Omental fat pad (tissue), 4 donors: ENCODE measurements around the gene IGDCC3. TPM values are rescaled to one million over a fixed set of nuclear protein-coding genes. Genes with fewer than 3 reads are reported as not detected.

Source experiments
- ATAC-seq: fragments of 150-250 bp; one replicate; pipeline ENCODE4 v1.9.1; 2016; ENCODE audit warnings: mild to moderate bottlenecking, moderate library complexity; ENCODE audit not compliant: low FRiP score
- DNase-seq: peaks from one replicate; pipeline ENCODE4 v3.0.0-alpha.2; 2019; ENCODE audit warnings: low spot score
- CTCF ChIP-seq, 3 donors: fragments of 450-650 bp; IDR thresholded peaks; one replicate each; pipeline ENCODE4 v1.5.1; 2016 to 2017; ENCODE audit warnings: antibody characterized with exemption in 3 of 3, mild to moderate bottlenecking in 3 of 3, moderate library complexity in 2 of 3
- total RNA-seq, 4 donors: library from RNA; depleted of rRNA; stranded (reverse); fragments of >200 nt; gene quantifications; one replicate each; pipeline ENCODE4 v1.1.0, GENCODE V29; 2016

IGDCC3 gene
- total RNA-seq, 4 donors from 2014 or later: not detected

- ATAC-seq (no peak), DNase-seq (no peak)
- TF ChIP-seq CTCF (IDR thresholded peaks at IDR 0.05): no peak
These were observed 34.8 kb upstream of the IGDCC3 start for GRCh38 chr15:65412556-65412955.

DNA sequence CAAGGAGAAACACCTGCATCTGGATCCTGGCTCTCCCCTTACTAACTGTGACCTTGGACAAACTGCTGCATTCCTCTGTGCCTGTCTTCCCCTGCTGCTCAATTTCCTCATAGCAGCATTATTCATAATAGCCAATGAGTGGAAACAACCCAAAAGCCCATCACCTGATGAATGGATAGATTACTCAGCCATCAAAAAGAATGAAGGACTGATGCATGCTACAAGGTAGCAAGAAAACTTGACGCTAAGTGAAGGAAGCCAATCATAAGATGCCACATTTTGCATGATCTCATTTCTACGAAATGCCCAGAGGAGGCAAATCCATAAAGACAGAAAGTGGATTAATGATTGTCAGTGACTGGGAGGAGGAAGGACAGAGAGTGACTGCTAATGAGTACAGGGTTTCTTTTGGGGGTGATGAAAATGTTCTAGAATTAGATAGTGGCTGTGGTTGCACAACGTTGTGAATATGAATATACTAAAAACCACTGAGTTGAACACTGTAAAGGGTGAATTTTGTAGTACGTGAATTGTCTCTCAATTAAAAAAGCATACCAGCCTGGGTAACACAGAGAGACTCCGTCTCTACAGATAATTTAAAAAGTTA lies 33.8 kb upstream of the IGDCC3 start:
- TF ChIP-seq CTCF (IDR thresholded peaks at IDR 0.05): no peak
- ATAC-seq: no peak
- no peak for DNase-seq

GRCh38 chr15:65410972-65411371 lies 33.2 kb upstream of the IGDCC3 start:
- TF ChIP-seq CTCF (IDR thresholded peaks at IDR 0.05): no peak
- DNase-seq (no peak), ATAC-seq (no peak)

GRCh38 chr15:65410036-65410435 lies 32.2 kb upstream of the IGDCC3 start:
- ATAC-seq: no peak
- TF ChIP-seq CTCF (IDR thresholded peaks at IDR 0.05): no peak

DNA sequence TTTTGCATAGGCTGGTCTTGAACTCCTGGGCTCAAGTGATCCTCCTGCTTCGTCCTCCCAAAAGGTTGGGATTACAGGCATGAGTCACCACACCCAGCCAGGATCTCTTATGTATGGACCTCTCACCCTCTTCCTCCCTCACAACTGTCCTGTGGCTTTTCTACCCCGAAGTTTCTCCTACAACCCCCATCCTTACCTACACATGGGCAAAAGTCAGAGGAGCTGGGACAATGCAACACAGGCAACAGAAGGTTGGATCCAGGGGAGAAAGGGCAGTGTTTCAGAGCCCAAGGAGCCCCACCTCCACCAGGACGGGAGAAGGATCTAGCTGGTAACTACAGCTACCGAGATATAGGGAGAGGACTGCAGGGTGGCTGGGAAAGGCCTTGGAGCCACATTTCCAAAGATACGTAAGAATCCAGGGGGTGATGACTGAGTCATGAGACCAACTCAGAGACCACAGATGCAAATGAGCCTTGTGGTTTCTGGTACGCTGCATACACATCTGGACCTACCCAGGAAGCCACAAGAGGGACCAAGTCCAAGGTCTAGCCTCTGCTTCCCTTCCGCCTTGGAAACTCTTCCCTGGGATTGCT lies 31.3 kb upstream of the IGDCC3 start:
- no peak for TF ChIP-seq CTCF (IDR thresholded peaks at IDR 0.05)
- ATAC-seq: no peak
- no peak for DNase-seq

More at GRCh38 chr15:65410036-65410435, 32.2 kb upstream of the IGDCC3 start:
- no peak for DNase-seq

DNA sequence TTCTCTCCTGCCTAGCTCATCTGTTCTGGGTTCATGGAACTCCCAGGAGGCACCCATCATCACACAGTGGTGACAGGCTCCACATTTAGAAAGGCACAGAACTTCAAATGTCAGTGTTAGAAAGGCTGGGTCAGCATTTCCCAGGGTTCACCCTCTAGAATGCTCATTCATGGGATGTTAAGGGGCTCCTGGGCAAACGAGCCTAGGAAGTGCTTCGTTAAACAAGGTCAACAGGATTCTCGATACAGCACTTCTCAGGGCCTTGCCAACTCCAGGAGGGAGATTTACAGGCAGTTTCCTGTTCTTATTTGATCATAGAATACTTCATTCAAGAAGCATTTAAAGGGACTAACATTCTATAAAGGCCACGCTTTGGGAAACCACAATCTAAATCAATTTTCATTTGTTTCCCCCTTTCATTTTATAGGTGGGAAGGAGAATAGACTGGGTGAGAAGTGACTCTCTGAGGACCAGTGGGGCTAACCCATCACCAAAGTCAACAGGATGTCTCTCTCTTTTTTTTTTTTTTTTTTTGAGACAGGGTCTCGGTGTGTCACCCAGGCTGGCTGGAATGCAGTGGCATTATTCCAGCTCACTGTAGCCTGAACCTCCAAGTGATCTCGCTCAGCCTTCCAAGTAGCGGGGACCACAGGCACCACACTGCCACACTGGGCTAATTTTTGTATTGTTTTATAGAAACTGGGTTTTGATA lies 30.7 kb upstream of the IGDCC3 start:
- no peak for TF ChIP-seq CTCF (IDR thresholded peaks at IDR 0.05)
- ATAC-seq (no peak), DNase-seq (no peak)
